HepG2 (cell line): ENCODE results near the gene MED22. TPM values are rescaled to one million over a fixed set of nuclear protein-coding genes. Genes with fewer than 3 reads are reported as not detected.

Source experiments
- ATF7-NPFF ChIP-seq: sonication (generic); formaldehyde crosslinking; IDR thresholded peaks from 2 replicates; pipeline ENCODE4 v1.8.1; 2023; ENCODE audit warnings: mild to moderate bottlenecking, low read depth, missing genetic modification reagents, moderate library complexity
- CHCHD3 ChIP-seq: sonication (generic); formaldehyde crosslinking; IDR thresholded peaks from 2 replicates; pipeline ENCODE4 v1.8.0; 2022; ENCODE audit warnings: mild to moderate bottlenecking, missing genetic modification reagents, moderate library complexity
- EP300 ChIP-seq, 3 experiments: sonication (generic) in 1 of 3; formaldehyde crosslinking in 1 of 3; IDR thresholded peaks; 2 replicates each; pipeline versions ENCODE4 v1.5.1 to v1.6.1; 2011 to 2020; ENCODE audit warnings: low read depth in 2 of 3, low read length in 2 of 3, borderline replicate concordance in 1 of 3, improper control_type of control experiment in 1 of 3, mild to moderate bottlenecking in 1 of 3, missing genetic modification reagents in 1 of 3, moderate library complexity in 1 of 3
- GZF1 ChIP-seq: sonication (generic); formaldehyde crosslinking; IDR thresholded peaks from 2 replicates; pipeline ENCODE4 v1.5.1; 2020; ENCODE audit warnings: mild to moderate bottlenecking, missing genetic modification reagents
- HMGA1 ChIP-seq: sonication (generic); formaldehyde crosslinking; conservative IDR thresholded peaks from 2 replicates; pipeline ENCODE4 v1.4.0; 2020; ENCODE audit warnings: missing genetic modification reagents
- HNF4A ChIP-seq: sonication (generic); formaldehyde crosslinking; IDR thresholded peaks from 2 replicates; pipeline ENCODE4 v1.4.0; 2020; ENCODE audit warnings: missing genetic modification reagents
- IRX3 ChIP-seq: sonication (generic); formaldehyde crosslinking; IDR thresholded peaks from 2 replicates; pipeline ENCODE4 v1.8.1; 2023; ENCODE audit warnings: mild to moderate bottlenecking, low read depth, missing genetic modification reagents, borderline replicate concordance
- NBN ChIP-seq: fragments of 450-650 bp; conservative IDR thresholded peaks from 2 replicates; pipeline ENCODE4 v1.6.1; 2017
- NFE2 ChIP-seq: sonication (generic); formaldehyde crosslinking; IDR thresholded peaks from 2 replicates; pipeline ENCODE4 v1.4.0; 2020; ENCODE audit warnings: missing genetic modification reagents
- PCBP2 ChIP-seq: fragments of 200-400 bp; formaldehyde crosslinking; optimal IDR thresholded peaks from 2 replicates; pipeline ENCODE3; 2018; ENCODE audit warnings: low read length, low read depth; ENCODE audit not compliant: poor library complexity, severe bottlenecking
- TCF12 ChIP-seq, 2 experiments: fragments of 450-650 bp in 1 of 2; sonication (generic) in 1 of 2; formaldehyde crosslinking in 1 of 2; IDR thresholded peaks; 2 replicates each; pipeline versions ENCODE4 v1.6.1 to v1.8.0; 2017 to 2022; ENCODE audit warnings: antibody characterized with exemption in 1 of 2, mild to moderate bottlenecking in 1 of 2, missing genetic modification reagents in 1 of 2, moderate library complexity in 1 of 2
- TEAD2 ChIP-seq: sonication (generic); formaldehyde crosslinking; IDR thresholded peaks from 2 replicates; pipeline ENCODE4 v1.9.0; 2021; ENCODE audit warnings: missing genetic modification reagents
- ZBTB42 ChIP-seq: sonication (generic); formaldehyde crosslinking; IDR thresholded peaks from 2 replicates; pipeline ENCODE4 v1.5.0; 2020; ENCODE audit warnings: mild to moderate bottlenecking, missing genetic modification reagents
- ZNF232 ChIP-seq: sonication (generic); formaldehyde crosslinking; IDR thresholded peaks from 2 replicates; pipeline ENCODE4 v1.4.0; 2020; ENCODE audit warnings: missing genetic modification reagents, borderline replicate concordance
- ZNF251 ChIP-seq: sonication (generic); formaldehyde crosslinking; IDR thresholded peaks from 2 replicates; pipeline ENCODE4 v1.9.0; 2021; ENCODE audit warnings: mild to moderate bottlenecking, missing genetic modification reagents
- ZNF367 ChIP-seq: sonication (generic); formaldehyde crosslinking; IDR thresholded peaks from 2 replicates; pipeline ENCODE4 v1.4.0; 2020; ENCODE audit warnings: missing genetic modification reagents, borderline replicate concordance
- ZNF589 ChIP-seq: sonication (generic); formaldehyde crosslinking; conservative IDR thresholded peaks from 2 replicates; pipeline ENCODE4 v1.8.0; 2022; ENCODE audit warnings: mild to moderate bottlenecking, moderate library complexity, missing genetic modification reagents
- ZNF598 ChIP-seq: sonication (generic); formaldehyde crosslinking; IDR thresholded peaks from 2 replicates; pipeline ENCODE4 v1.5.1; 2020; ENCODE audit warnings: mild to moderate bottlenecking, missing genetic modification reagents, borderline replicate concordance
- ZNF660 ChIP-seq: sonication (generic); formaldehyde crosslinking; IDR thresholded peaks from 2 replicates; pipeline ENCODE4 v1.5.1; 2020; ENCODE audit warnings: mild to moderate bottlenecking, low read depth, missing genetic modification reagents, borderline replicate concordance
- ZNF678 ChIP-seq: sonication (generic); formaldehyde crosslinking; IDR thresholded peaks from 2 replicates; pipeline ENCODE4 v1.4.0; 2020; ENCODE audit warnings: mild to moderate bottlenecking, missing genetic modification reagents
- ZNF83 ChIP-seq: sonication (generic); formaldehyde crosslinking; IDR thresholded peaks from 2 replicates; pipeline ENCODE4 v1.4.0; 2020; ENCODE audit warnings: missing genetic modification reagents, mild to moderate bottlenecking, borderline replicate concordance
- polyA plus RNA-seq, 8 experiments: library from polyadenylated mRNA; depleted of rRNA in 3 of 8; stranded (reverse) in 7 of 8; unstranded in 1 of 8; fragments of >200 nt; fragmentation: Illumina TruSeq in 4 of 8; extraction: Trizol in 4 of 8; gene quantifications; 2 replicates each; pipeline versions ENCODE4 v1.2.1 to v1.2.3, GENCODE V29; 2011 to 2016; ENCODE audit warnings: low read depth in 4 of 8, missing spikeins in 1 of 8, mixed read lengths in 1 of 8; ENCODE audit not compliant: insufficient read depth in 1 of 8
- total RNA-seq, 5 experiments: library from RNA; depleted of rRNA; stranded (reverse); fragments of >200 nt; fragmentation: Illumina TruSeq; extraction: Trizol; gene quantifications; 2 replicates each; pipeline ENCODE4 v1.2.3, GENCODE V29; 2016; ENCODE audit warnings: low read depth in 1 of 5
- TF ChIP-seq, protein P1 (sequence below): sonication (generic); formaldehyde crosslinking; conservative IDR thresholded peaks from 2 replicates; pipeline ENCODE4 v1.4.0; 2020; ENCODE audit warnings: missing genetic modification reagents
- TF ChIP-seq, protein P2 (sequence below): IDR thresholded peaks from 2 replicates; pipeline ENCODE4 v1.6.1; 2016; ENCODE audit warnings: missing biosample characterization, missing genetic modification reagents, low read depth
- TF ChIP-seq, protein P3 (sequence below): sonication (generic); formaldehyde crosslinking; IDR thresholded peaks from 2 replicates; pipeline ENCODE4 v1.8.1; 2022; ENCODE audit warnings: low read depth, mild to moderate bottlenecking, missing genetic modification reagents

Gene MED22
- total and polyA plus RNA-seq, 2 of the 13 experiments (the other 11 are each of a cell fraction or from before 2014, with no cell fraction given): 15.8 to 22.1 TPM

- no peak for TF ChIP-seq IRX3
- TF ChIP-seq EP300 (IDR thresholded peaks at IDR 0.05; ENCODE audit: low read depth in 2 of 2, low read length in 2 of 2): peak in 1 of 2 experiments; percentile 17; a peak in 1 of 4 replicates
- no peak for TF ChIP-seq EP300 (CRISPR knock-in tag; IDR thresholded peaks at IDR 0.05; ENCODE audit: borderline replicate concordance)
- no peak for TF ChIP-seq GZF1 (CRISPR knock-in tag)
- no peak for TF ChIP-seq ATF7-NPFF (CRISPR knock-in tag)
- no peak for TF ChIP-seq ZNF83
- no peak for TF ChIP-seq ZNF678 (CRISPR knock-in tag)
- TF ChIP-seq CHCHD3: no peak
- peak; percentile 92 for TF ChIP-seq HNF4A (CRISPR knock-in tag)
- no peak for TF ChIP-seq TCF12 (IDR thresholded peaks at IDR 0.05)
- no peak for TF ChIP-seq TCF12 (CRISPR knock-in tag; IDR thresholded peaks at IDR 0.05)
- TF ChIP-seq ZNF589 (CRISPR knock-in tag): no peak
- no peak for TF ChIP-seq TEAD2 (CRISPR knock-in tag)
- no peak for TF ChIP-seq ZNF660 (CRISPR knock-in tag)
- no peak for TF ChIP-seq HMGA1 (CRISPR knock-in tag)
- TF ChIP-seq ZNF598 (CRISPR knock-in tag): no peak
- TF ChIP-seq, protein P1, sequence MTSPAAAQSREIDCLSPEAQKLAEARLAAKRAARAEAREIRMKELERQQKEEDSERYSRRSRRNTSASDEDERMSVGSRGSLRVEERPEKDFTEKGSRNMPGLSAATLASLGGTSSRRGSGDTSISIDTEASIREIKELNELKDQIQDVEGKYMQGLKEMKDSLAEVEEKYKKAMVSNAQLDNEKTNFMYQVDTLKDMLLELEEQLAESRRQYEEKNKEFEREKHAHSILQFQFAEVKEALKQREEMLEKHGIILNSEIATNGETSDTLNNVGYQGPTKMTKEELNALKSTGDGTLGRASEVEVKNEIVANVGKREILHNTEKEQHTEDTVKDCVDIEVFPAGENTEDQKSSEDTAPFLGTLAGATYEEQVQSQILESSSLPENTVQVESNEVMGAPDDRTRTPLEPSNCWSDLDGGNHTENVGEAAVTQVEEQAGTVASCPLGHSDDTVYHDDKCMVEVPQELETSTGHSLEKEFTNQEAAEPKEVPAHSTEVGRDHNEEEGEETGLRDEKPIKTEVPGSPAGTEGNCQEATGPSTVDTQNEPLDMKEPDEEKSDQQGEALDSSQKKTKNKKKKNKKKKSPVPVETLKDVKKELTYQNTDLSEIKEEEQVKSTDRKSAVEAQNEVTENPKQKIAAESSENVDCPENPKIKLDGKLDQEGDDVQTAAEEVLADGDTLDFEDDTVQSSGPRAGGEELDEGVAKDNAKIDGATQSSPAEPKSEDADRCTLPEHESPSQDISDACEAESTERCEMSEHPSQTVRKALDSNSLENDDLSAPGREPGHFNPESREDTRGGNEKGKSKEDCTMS: no peak
- TF ChIP-seq PCBP2: no peak
- TF ChIP-seq, protein P2, sequence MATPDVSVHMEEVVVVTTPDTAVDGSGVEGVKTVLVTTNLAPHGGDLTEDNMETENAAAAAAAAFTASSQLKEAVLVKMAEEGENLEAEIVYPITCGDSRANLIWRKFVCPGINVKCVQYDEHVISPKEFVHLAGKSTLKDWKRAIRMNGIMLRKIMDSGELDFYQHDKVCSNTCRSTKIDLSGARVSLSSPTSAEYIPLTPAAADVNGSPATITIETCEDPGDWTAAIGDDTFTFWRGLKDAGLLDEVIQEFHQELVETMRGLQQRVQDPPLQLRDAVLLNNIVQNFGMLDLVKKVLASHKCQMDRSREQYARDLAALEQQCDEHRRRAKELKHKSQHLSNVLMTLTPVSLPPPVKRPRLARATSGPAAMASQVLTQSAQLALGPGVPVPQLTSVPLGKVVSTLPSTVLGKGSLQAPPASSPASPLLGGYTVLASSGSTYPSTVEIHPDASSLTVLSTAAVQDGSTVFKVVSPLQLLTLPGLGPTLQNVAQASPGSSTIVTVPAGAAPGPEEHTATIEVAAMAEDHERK (CRISPR knock-in tag): no peak
- 0 out of 2 replicates have a peak, but pooled peaks have one; percentile 64 for TF ChIP-seq ZNF232 (CRISPR knock-in tag)
- TF ChIP-seq ZBTB42 (CRISPR knock-in tag): 0 out of 2 replicates have a peak, but pooled peaks have one; percentile 44
- TF ChIP-seq ZNF367 (CRISPR knock-in tag): no peak
- TF ChIP-seq ZNF251 (CRISPR knock-in tag): no peak
- no peak for TF ChIP-seq NBN
- TF ChIP-seq, protein P3, sequence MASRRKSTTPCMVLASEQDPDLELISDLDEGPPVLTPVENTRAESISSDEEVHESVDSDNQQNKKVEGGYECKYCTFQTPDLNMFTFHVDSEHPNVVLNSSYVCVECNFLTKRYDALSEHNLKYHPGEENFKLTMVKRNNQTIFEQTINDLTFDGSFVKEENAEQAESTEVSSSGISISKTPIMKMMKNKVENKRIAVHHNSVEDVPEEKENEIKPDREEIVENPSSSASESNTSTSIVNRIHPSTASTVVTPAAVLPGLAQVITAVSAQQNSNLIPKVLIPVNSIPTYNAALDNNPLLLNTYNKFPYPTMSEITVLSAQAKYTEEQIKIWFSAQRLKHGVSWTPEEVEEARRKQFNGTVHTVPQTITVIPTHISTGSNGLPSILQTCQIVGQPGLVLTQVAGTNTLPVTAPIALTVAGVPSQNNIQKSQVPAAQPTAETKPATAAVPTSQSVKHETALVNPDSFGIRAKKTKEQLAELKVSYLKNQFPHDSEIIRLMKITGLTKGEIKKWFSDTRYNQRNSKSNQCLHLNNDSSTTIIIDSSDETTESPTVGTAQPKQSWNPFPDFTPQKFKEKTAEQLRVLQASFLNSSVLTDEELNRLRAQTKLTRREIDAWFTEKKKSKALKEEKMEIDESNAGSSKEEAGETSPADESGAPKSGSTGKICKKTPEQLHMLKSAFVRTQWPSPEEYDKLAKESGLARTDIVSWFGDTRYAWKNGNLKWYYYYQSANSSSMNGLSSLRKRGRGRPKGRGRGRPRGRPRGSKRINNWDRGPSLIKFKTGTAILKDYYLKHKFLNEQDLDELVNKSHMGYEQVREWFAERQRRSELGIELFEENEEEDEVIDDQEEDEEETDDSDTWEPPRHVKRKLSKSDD: no peak
- no peak for TF ChIP-seq NFE2 (CRISPR knock-in tag)
These were observed 27.3 kb upstream of the MED22 start (continued) for GRCh38 chr9:133375116-133375723.
